Testis (tissue), 2 donors: ENCODE measurements around the gene HEY2.

ENCODE experiments used
- CTCF ChIP-seq, 3 experiments: fragments of 450-650 bp in 2 of 3; fragments of 200-600 bp in 1 of 3; sonication (generic) in 1 of 3; IDR thresholded peaks; one replicate each; pipeline ENCODE4 v1.5.1; 2016 to 2019; ENCODE audit warnings: antibody characterized with exemption in 3 of 3, mild to moderate bottlenecking in 2 of 3, moderate library complexity in 1 of 3
- POLR2A ChIP-seq: fragments of 450-650 bp; IDR thresholded peaks from one replicate; pipeline ENCODE4 v1.6.1; 2017; ENCODE audit warnings: antibody characterized with exemption, mild to moderate bottlenecking, moderate library complexity

- TF ChIP-seq CTCF (IDR thresholded peaks at IDR 0.05): no peak
- no peak for TF ChIP-seq POLR2A
Measured at GRCh38 chr6:125714441-125715090, 34.9 kb upstream of the HEY2 start.
